HG02623 (cell line): ENCODE measurements around the gene DXO.
A peak's percentile ranks its signal among the peaks of the same experiment; 100 is the strongest.
"Not testable (repeated sequence)": the region's sequence is repeated elsewhere in the genome, so short reads cannot be mapped to it uniquely, and the experiment has no call there.

ENCODE experiments used
- ATAC-seq: cut with Tn5 transposase; IDR thresholded peaks from one replicate; pipeline ENCODE4 v1.9.1; 2021; ENCODE audit warnings: moderate library complexity; ENCODE audit not compliant: unreplicated experiment

Gene DXO

DNA sequence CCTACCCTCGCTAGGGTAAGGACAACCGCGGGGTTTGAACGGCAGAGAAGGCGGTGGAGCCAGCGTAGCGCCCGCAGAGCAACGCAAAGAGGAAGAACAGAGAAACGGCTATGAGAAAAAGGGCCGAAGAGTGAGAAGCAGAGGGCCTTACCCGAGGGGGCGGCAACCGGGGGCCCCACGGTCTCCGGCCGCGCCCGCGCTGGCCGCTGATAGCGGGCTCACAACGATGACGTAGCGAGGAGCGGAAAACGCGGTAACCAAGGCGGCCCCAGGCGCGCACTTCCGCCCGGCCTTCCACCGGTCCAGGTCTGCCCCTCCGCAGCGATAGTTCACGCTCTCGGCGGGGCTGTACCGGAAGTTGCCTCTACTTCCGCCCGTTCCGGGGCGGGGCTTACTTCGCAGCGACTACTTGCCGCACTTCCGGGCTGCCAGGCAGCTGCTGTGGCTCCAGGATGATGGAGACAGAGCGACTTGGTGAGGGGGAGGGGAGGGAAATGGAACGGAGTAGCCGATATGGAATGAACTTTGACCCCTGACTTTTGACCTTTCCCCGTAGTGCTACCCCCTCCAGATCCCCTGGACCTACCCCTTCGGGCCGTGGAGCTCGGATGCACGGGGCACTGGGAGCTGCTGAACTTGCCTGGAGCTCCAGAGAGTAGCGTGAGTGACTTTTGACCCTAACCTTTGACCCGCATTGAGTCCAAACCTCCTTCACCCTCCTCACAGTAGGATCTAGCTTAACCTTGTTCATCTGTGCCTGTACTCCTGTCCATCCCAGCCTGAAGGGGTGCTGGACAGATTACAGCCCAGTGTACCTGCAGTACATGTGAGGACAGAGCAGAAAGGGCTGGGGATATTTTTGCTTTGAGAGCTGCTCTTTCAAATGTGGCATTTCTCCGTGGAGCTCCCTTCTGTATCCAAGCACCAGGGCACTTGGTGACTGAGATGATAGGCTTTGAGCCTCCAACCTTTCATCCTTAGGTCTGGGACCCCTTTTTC lies 12.9 kb downstream of the DXO start, which contains the start of the genes NELFE and SKIC2:
Gene NELFE, minus strand, starts transcription at position 231 of the 999 bp plus-strand sequence. CDS start 525 bp downstream, outside the sequence.
Gene SKIC2, plus strand, starts transcription at position 435 of the 999 bp plus-strand sequence. Its CDS starts 18 bp downstream, at position 453.
- peak; percentile 98 for ATAC-seq

DNA sequence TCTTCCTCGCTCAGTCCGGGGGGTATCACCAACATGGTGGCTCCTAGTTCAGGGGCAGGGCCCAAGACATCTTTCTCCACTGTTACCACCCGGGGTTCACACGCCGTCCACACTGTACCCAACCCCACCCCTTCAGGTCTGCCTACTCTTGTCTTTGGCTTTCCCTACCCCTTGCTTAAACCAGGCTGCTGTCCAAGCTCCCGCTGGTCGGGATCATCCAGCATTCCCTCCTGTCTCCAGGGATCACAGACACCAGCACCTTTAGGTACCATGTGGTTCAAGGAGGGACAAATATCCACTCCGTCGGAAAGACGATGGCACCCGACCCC lies 13.6 kb downstream of the DXO start:
- no peak for ATAC-seq

DNA sequence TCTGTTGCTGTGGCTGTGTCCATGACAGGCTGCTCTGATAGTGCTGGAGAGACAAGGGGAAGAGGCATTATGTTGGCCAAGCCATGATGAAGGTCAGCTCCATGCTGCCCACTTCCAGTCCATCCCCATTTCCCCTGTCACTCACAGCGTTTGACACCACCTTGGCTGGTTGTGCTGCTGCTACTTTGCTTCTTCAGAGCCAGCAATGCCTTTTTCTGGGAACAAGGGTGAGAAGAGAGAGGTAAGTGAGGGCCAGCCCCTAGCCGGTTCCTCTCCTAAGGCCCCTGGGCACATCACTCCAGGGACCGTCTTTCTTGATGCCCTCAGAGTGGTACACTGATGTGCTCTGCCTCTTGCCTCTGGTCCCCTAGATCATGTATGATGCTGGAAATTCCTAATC lies 15.1 kb downstream of the DXO start:
- no peak for ATAC-seq

DNA sequence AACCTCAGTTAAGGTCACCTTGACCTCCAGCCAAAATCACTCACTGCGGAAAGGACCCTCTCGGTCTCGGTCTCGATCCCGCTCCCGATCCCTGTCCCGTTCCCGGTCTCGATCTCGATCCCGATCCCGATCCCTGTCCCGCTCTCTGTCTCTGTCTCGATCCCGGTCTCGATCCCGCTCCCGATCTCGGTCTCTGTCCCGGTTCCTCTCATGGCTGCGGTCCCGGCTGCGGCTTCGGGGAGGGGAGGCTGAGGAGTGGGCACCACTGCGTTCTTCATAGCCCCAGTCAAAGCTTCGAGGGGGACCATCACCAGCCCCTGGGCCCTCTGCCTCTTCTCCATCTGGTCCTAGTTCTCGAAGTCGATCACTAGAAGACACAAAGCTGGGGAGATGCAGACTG lies 17.4 kb downstream of the DXO start:
- no peak for ATAC-seq

DNA sequence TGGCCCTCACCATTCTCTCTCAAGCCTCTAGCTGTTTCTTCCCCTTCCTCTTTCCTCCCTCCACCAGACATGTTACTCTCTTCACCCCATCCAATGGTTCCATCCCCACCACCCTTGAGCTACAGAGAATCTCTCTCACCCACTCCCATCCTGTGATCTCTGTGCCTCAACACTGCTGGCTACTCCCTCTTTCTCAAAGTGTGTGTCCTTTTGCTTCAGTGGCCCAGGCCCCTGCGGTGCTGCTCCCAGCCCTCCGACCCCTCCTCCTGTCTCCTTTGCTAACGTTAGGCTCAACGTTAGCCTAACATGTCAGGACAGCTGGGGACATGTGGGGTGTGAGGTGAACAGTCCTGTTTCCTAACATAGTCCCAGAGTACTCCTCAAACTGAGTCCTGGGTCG lies 19.0 kb downstream of the DXO start:
- ATAC-seq = no peak

DNA sequence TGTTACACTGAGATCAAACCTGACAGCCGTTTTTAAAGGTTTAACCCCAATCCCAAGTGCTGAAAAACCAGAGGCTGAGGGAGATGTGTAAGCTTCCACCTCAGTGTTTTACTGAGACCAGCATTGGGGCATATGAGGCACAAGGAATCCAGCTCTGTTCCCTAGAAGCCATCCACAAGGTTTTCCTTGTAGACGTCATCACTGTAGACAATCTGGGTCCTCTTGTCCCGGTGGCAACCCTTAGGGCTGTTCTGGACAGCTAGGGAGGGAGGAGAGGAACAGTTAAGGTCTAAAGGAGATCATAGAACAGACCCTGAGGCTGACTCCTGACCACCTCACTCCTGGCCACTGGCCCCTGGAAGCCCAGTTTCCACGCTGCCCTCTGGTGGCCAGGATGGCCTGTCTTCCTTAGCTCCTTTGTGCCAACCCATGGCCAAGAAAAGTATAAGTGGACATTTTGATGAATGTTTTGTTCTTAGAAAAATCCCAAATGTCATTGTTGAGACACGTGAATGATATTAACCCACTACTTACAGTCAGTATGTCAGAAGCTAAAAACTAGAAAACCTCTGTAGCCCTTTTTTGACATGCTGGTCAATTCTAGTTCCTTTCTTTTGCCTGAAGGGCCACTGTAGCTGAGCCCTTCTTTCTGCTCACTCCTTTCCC lies 19.7 kb downstream of the DXO start:
- ATAC-seq = no peak

DNA sequence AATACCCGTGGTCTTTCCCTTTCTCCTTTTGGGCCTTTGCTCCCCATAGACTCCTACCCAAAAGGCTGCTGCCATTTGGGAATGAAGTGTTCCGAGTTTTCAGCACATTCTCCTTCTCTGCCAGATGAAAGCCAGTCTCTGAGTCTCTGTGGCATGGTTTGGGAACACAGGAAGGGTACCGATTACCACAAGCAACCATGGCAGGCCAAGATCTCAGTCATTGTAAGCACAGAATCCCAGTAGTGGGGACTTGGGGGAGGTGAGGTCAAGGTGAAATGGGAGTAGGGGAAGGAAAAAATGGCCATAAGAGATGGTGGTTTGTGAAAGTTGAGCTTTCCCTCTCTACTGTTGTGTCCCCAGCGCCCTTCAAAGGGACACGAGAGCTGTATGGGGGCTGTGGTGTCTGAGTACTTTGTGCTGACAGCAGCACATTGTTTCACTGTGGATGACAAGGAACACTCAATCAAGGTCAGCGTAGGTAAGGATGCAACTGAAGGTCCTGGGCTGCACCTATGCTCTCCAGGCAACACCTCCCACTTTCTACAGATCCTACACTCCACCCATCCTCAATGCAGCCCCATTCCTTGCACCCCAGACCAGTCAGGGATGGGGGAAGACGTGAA lies 21.9 kb downstream of the DXO start:
- ATAC-seq = no peak

DNA sequence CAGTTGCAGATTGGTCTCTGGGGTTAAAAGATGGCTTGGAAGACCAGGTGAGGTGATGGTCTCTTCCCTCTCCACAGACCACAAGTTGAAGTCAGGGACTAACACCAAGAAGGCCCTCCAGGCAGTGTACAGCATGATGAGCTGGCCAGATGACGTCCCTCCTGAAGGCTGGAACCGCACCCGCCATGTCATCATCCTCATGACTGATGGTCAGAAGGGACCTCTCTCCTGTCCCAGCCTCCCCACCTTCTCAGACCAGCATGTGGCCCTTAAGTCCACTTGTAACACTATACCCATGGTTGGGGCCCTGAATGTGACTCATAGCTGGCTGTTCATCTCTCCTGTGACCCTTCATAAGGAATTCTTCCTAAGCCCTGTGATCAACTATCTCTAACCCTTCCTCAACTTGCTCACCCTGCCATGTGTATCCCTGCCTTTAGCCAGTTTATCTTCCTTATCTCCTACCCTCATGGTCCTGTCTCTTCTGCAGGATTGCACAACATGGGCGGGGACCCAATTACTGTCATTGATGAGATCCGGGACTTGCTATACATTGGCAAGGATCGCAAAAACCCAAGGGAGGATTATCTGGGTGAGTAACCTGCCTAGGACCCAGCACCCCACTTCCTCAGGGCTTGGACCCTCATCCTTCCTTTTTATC lies 23.1 kb downstream of the DXO start:
- no peak for ATAC-seq

DNA sequence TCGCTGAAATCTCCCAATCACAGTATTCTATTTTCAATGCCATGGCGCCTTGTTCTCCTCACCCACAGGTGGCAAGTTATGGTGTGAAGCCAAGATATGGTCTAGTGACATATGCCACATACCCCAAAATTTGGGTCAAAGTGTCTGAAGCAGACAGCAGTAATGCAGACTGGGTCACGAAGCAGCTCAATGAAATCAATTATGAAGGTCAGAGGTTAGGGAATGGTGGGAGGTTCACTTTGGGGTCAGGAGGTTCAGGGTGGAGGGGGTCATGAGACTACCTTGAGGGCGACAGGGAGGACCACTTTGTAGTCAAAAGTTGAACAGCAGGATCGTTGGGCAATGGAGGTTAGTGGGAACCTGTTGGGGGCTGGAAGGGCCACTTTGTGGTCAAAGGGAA lies 23.6 kb downstream of the DXO start:
- no peak for ATAC-seq

DNA sequence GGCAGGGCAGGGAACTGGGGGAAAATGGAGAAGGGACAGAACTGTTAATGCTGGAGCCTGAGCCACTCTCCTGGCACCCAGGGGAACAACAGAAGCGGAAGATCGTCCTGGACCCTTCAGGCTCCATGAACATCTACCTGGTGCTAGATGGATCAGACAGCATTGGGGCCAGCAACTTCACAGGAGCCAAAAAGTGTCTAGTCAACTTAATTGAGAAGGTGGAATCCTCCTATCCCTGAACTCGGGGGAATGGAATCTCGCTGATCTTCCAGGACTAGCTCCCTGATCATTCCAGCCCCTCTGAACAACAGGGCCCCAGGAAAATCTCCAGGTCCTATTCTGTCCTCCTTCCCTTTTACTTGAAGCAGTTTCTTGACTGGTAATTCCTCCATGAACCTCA lies 24.1 kb downstream of the DXO start:
- no peak for ATAC-seq

DNA sequence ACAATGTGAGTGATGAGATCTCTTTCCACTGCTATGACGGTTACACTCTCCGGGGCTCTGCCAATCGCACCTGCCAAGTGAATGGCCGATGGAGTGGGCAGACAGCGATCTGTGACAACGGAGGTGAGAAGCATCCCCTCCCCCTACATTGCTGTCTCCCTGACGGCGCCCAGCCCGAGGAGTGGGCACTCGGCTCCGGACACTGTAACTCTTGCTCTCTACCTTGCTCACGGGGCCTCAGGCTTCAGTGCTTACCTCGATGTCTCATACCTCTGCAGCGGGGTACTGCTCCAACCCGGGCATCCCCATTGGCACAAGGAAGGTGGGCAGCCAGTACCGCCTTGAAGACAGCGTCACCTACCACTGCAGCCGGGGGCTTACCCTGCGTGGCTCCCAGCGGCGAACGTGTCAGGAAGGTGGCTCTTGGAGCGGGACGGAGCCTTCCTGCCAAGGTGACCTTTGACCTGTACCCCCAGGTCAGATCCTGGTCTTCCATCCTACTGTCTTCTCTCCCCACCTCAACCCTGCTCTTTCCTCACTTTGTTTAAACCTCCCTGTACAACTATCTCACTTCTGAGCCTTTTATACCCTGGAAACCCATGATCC lies 24.8 kb downstream of the DXO start:
- ATAC-seq = no peak

DNA sequence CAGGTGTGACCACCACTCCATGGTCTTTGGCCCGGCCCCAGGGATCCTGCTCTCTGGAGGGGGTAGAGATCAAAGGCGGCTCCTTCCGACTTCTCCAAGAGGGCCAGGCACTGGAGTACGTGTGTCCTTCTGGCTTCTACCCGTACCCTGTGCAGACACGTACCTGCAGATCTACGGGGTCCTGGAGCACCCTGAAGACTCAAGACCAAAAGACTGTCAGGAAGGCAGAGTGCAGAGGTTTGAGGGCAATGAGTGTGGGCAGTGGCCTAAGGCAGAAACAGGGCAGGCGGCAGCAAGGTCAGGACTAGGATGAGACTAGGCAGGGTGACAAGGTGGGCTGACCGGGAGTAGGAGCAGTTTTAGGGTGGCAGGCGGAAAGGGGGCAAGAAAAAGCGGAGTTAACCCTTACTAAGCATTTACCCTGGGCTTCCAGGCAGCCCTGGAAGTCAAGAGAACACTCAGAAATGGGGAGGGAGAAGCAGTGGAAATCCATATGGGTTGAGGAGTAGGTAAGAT lies 25.5 kb downstream of the DXO start:
- no peak for ATAC-seq

DNA sequence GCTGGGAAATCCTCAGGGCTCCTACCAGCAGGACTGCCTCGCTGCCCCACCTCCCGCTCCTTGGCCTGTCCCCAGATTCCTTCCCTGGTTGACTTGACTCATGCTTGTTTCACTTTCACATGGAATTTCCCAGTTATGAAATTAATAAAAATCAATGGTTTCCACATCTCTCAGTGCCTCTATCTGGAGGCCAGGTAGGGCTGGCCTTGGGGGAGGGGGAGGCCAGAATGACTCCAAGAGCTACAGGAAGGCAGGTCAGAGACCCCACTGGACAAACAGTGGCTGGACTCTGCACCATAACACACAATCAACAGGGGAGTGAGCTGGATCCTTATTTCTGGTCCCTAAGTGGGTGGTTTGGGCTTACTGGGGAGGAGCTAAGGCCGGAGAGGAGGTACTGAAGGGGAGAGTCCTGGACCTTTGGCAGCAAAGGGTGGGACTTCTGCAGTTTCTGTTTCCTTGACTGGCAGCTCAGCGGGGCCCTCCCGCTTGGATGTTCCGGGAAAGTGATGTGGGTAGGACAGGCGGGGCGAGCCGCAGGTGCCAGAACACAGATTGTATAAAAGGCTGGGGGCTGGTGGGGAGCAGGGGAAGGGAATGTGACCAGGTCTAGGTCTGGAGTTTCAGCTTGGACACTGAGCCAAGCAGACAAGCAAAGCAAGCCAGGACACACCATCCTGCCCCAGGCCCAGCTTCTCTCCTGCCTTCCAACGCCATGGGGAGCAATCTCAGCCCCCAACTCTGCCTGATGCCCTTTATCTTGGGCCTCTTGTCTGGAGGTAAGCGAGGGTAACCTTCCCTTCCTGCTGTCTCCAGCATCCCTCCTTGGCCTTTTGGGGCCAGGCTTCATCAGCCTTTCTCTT lies 26.2 kb downstream of the DXO start, which contains the start of gene CFB:
Gene CFB, plus strand, starts transcription at position 589 of the 863 bp plus-strand sequence. Its CDS starts 127 bp downstream, at position 716.
- ATAC-seq = no peak

DNA sequence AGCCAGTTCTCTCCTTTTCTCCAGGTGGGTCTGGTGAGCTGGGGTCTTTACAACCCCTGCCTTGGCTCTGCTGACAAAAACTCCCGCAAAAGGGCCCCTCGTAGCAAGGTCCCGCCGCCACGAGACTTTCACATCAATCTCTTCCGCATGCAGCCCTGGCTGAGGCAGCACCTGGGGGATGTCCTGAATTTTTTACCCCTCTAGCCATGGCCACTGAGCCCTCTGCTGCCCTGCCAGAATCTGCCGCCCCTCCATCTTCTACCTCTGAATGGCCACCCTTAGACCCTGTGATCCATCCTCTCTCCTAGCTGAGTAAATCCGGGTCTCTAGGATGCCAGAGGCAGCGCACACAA lies 26.8 kb downstream of the DXO start:
- ATAC-seq = no peak

DNA sequence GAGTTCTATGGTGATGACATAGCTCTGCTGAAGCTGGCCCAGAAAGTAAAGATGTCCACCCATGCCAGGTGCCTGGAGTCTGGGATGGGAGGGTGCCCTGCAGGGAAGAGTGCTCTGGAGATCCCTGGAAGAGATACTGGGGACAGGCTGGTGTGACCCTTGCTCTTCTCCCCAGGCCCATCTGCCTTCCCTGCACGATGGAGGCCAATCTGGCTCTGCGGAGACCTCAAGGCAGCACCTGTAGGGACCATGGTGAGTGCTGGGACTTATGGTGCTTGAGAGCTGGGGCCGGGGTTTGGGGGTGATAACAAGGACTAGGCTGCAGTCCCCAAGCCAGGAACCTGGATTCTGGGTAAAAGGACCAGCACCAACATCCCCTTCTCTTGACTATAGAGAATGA lies 28.2 kb downstream of the DXO start:
- ATAC-seq = no peak

DNA sequence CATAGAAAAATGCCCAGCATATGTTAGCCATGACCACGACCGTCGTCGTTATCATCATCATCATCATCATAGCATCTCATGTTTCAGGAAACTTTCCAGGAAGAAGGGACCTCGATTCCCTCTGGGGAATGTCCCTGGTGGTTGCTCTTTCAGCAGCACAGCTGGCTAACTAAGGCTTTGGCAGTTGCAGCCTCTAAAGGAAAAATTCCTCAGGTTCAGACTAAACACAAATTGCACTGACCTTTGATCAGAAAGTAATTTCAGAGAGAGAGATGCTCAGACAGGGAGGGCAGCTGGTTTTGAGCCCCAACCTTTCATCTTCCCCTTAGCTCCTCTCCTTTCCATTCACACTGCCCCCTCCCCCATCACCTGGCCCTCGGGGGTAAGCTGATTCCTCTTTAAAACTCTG lies 31.7 kb downstream of the DXO start:
- ATAC-seq = no peak

DNA sequence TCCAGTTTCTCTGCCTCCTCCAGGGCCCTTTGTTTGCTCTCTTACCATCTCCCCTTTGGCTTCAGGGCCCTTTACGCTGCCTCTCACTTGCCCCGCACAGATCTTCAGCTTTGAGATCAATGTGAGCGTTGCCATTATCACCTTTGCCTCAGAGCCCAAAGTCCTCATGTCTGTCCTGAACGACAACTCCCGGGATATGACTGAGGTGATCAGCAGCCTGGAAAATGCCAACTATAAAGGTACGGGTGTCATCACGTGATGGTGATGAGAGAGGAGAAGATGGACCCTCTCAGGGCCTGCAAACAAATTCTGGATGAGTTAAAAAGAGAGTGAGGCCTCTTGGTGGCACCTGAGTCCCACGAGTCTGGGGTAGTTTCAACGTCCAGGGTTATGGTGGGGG lies 36.1 kb downstream of the DXO start:
- no peak for ATAC-seq

DNA sequence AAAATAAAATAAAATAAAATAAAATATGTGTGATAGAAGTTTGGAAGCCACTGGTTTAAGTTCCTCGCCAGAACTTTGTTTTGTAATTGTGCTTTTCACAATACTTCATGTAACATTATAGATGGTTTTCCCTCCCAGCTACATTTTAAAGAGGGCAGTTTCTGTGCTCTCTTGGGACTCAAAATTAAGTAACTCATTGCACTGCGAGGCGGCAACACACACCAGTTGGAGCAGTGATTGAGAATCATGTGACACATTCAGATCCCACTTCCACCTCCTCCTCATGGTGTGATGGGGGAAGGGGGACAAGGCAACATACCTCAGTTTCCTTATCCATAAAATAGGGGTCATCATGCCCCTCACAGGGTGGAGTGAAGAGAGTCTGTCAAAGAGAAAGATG lies 36.9 kb downstream of the DXO start:
- no peak for ATAC-seq

DNA sequence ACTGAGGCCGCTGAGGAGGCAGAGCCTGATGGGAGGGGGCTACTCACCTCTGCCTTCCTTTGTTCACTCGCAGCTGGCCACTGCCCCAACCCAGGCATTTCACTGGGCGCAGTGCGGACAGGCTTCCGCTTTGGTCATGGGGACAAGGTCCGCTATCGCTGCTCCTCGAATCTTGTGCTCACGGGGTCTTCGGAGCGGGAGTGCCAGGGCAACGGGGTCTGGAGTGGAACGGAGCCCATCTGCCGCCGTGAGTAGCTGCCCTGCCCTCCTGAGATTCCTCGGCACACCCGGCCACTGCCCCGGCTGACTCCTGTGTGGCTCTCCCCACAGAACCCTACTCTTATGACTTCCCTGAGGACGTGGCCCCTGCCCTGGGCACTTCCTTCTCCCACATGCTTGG lies 38.4 kb downstream of the DXO start:
- ATAC-seq = no peak

DNA sequence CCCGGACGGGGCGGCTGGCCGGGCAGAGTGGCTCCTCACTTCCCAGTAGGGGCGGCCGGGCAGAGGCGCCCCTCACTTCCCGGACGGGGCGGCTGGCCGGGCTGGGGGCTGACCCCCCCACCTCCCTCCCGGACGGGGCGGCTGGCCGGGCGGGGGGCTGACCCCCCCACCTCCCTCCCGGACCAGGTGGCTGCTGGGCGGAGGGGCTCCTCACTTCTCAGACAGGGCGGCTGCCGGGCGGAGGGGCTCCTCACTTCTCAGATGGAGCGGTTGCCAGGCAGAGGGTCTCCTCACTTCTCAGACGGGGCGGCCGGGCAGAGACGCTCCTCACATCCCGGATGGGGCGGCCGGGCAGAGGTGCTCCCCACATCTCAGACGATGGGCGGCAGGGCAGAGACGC lies 39.8 kb downstream of the DXO start:
- not testable (repeated sequence) for ATAC-seq
